ENCODE data around the gene ZDHHC14. TPM values are rescaled to one million over a fixed set of nuclear protein-coding genes. Genes with fewer than 3 reads are reported as not detected.

ZDHHC14 gene
- total RNA-seq, 1 experiment from 2014 or later, result 17.3 TPM

- no peak overlapping the region for H3K27ac Mint-ChIP-seq (ENCODE audit: unreplicated experiment)
- H3K4me1 Mint-ChIP-seq (ENCODE audit: low read depth, unreplicated experiment), result peaks cover 8% of the 10 kb centered on the region
- H3K9me3 Mint-ChIP-seq (ENCODE audit: low read depth, unreplicated experiment), result no peaks in the 10 kb centered on the region
- no TSS peak for BruUV-seq (replicated peaks)
- CTCF ChIA-PET, result no interaction called here
- no peak for DNase-seq
- H3K36me3 Mint-ChIP-seq (ENCODE audit: insufficient read depth, unreplicated experiment), result no peaks in the 10 kb centered on the region
- TF ChIP-seq, protein P1, sequence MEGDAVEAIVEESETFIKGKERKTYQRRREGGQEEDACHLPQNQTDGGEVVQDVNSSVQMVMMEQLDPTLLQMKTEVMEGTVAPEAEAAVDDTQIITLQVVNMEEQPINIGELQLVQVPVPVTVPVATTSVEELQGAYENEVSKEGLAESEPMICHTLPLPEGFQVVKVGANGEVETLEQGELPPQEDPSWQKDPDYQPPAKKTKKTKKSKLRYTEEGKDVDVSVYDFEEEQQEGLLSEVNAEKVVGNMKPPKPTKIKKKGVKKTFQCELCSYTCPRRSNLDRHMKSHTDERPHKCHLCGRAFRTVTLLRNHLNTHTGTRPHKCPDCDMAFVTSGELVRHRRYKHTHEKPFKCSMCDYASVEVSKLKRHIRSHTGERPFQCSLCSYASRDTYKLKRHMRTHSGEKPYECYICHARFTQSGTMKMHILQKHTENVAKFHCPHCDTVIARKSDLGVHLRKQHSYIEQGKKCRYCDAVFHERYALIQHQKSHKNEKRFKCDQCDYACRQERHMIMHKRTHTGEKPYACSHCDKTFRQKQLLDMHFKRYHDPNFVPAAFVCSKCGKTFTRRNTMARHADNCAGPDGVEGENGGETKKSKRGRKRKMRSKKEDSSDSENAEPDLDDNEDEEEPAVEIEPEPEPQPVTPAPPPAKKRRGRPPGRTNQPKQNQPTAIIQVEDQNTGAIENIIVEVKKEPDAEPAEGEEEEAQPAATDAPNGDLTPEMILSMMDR (IDR thresholded peaks at IDR 0.05; ENCODE audit: unreplicated experiment), result no peak
- H3K27me3 Mint-ChIP-seq (ENCODE audit: unreplicated experiment), result no peaks in the 10 kb centered on the region
- H3K4me3 Mint-ChIP-seq (ENCODE audit: low read depth, unreplicated experiment), result no peak overlapping the region
- intact Hi-C loops (cut with micrococcal nuclease; ENCODE audit: unreplicated experiment), result no loop called here
Measured at GRCh38 chr6:157712585-157713295, 331.8 kb downstream of the ZDHHC14 start.

- Mint-ChIP-seq H3K27ac (ENCODE audit: unreplicated experiment) (no peak overlapping the region), H3K9me3 (ENCODE audit: low read depth, unreplicated experiment) (no peaks in the 10 kb centered on the region), H3K27me3 (ENCODE audit: unreplicated experiment) (no peaks in the 10 kb centered on the region), H3K36me3 (ENCODE audit: insufficient read depth, unreplicated experiment) (no peaks in the 10 kb centered on the region), H3K4me1 (ENCODE audit: low read depth, unreplicated experiment) (peaks cover 8% of the 10 kb centered on the region), H3K4me3 (ENCODE audit: low read depth, unreplicated experiment) (no peak overlapping the region)
- DNase-seq, result no peak
- TF ChIP-seq, protein P1 (IDR thresholded peaks at IDR 0.05; ENCODE audit: unreplicated experiment), result no peak
- BruUV-seq (replicated peaks), result no TSS peak
- CTCF ChIA-PET, result interaction anchor here (0.6 kb wide), 1 partner anchor 45 kb away, joined by 6 read pairs; no protein-coding TSS in a partner anchor
- intact Hi-C loops (cut with micrococcal nuclease; ENCODE audit: unreplicated experiment), result no loop called here
Measured at GRCh38 chr6:157713451-157714152, 332.6 kb downstream of the ZDHHC14 start.

DNA sequence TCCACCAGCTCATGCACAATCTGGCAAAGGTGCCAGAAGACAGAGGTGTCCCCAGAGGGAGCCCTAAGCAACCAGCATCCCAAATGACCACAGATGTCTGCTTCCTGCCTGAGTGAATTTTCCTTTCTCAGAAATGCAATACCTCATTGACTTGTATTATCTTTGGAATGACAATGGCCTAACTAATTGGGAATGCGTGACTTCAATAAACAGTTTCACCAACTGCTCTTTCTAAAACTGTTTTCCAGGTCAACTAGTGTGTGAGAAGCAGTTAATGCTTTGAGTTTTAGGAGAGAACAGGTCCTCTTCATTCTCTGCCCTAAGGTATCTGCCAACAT is 333.1 kb downstream of the ZDHHC14 start:
- TF ChIP-seq, protein P1 (IDR thresholded peaks at IDR 0.05; ENCODE audit: unreplicated experiment), result no peak
- BruUV-seq (replicated peaks), result no TSS peak
- no peak overlapping the region for H3K27ac Mint-ChIP-seq (ENCODE audit: unreplicated experiment)
- no peaks in the 10 kb centered on the region for H3K36me3 Mint-ChIP-seq (ENCODE audit: insufficient read depth, unreplicated experiment)
- no peak overlapping the region for H3K4me3 Mint-ChIP-seq (ENCODE audit: low read depth, unreplicated experiment)
- no peaks in the 10 kb centered on the region for H3K9me3 Mint-ChIP-seq (ENCODE audit: low read depth, unreplicated experiment)
- no peaks in the 10 kb centered on the region for H3K27me3 Mint-ChIP-seq (ENCODE audit: unreplicated experiment)
- H3K4me1 Mint-ChIP-seq (ENCODE audit: low read depth, unreplicated experiment), result peaks cover 8% of the 10 kb centered on the region
- CTCF ChIA-PET, result interaction anchor here (0.6 to 0.7 kb wide), 2 partner anchors 45 to 269 kb away, joined by 3 to 6 read pairs; no protein-coding TSS in a partner anchor
- intact Hi-C loops (cut with micrococcal nuclease; ENCODE audit: unreplicated experiment), result no loop called here
- no peak for DNase-seq

DNA sequence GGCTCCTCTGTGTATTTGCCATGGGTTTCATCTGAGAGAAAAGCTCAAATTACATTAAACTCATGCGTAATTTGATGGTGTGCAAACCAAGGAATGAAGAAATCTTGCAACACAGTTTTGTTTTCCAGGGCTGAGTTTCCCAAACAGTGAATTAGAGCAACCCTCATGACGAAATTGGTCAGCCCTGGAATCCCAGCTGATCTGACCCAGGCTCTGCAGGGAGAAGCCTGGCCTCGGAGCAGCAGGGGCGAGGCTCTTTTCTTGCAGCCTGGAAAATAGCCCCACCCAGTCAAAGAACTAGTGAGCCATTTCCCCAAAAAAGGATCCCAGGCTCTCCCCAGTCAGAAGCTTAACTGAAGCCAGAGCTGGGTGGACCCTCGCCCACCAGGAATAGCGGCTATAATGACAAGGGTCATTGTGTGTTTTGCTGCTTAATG is 334.8 kb downstream of the ZDHHC14 start:
- Mint-ChIP-seq H3K4me1 (ENCODE audit: low read depth, unreplicated experiment) (peaks cover 8% of the 10 kb centered on the region), H3K9me3 (ENCODE audit: low read depth, unreplicated experiment) (no peaks in the 10 kb centered on the region), H3K36me3 (ENCODE audit: insufficient read depth, unreplicated experiment) (no peaks in the 10 kb centered on the region), H3K27ac (ENCODE audit: unreplicated experiment) (no peak overlapping the region), H3K4me3 (ENCODE audit: low read depth, unreplicated experiment) (no peak overlapping the region), H3K27me3 (ENCODE audit: unreplicated experiment) (no peaks in the 10 kb centered on the region)
- DNase-seq, result no peak
- TF ChIP-seq, protein P1 (IDR thresholded peaks at IDR 0.05; ENCODE audit: unreplicated experiment), result no peak
- BruUV-seq (replicated peaks), result no TSS peak
- intact Hi-C loops (cut with micrococcal nuclease; ENCODE audit: unreplicated experiment), result no loop called here
- CTCF ChIA-PET, result interaction anchor here (0.7 kb wide), 1 partner anchor 315 kb away, joined by 4 read pairs; no protein-coding TSS in a partner anchor

Data from Calu3 (cell line).